ENCODE results near the gene REXO1.

REXO1 gene

DNA sequence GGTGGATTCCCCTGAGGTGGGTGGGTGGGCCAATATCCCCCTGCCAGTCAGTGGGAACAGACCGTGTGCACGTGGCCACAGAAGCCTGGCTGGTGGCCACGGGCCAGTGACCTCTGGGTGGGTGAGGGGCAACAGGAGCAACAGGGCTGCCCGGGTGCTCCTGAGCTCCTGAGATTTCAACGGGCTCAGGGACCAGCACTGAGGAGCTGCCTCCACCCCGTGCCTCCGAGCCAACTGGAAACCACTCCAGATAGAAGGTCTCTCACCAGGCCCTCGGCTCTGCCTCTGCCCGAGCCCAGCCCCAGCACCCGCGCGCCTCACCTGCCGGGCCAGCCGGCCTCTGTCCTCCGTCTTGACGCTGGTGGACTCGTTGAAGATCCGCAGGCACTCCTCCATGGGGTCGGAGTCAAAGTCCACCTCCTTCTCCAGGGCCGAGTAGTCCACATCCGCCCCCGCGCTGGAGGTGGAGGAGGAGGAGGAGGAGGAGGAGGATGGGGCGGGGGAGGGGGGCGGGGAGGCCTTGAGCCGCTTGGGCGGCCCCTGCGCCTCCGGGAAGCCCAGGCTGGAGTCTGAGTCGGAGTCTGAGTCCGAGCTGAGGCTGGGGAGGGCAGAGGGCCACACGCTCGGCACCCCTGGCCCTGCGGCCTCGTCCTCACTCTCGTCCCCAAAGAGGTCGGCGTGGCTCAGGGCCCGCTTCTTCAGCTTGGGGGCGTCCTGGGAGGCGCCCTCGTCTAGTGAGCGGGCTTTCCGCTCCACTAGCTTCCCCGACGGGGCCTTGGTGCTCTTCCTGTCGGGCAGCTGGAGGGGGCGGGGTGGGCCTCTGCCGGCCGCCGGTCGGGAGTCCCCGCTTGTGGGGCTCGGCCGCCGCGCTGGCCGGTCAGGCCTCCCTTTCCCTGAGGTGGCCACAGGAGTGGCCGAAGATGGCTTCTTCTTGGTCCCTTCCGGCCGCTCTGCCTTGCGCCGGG is 21.4 kb downstream of the REXO1 start:
- no peak for DNase-seq

DNA sequence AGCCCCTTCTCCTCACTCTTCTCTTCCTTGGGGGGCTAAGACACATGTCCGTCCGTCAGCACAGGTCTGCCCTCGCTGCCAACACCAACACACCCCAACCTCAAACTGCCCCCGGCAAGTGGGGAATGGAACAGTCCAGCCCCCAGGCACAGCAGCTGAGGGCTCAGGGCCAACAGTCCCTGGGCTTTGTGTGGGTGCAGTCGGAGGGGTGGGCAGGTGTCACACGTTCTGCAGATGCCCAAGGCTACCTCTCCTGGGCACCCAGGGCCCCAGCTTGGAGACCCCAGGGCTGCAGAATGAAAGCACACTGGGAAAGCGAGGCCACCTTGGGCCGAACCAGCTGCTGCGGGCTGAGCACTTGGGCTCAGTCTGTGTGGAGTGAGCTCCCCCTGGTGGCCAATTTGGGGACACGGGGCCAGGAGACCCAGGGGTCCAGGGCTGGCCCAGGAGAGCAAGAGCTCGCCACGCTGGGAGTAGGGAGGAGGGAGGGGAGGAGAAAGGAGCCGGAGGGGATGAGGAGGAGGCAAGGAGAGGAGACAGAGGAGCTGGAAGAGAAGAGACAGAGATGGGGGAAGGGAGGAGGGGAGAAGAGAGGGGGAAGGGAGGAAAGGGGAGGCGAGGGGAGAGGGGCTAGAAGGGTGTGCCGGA is 22.2 kb downstream of the REXO1 start:
- DNase-seq: peak; percentile 73 to 75

DNA sequence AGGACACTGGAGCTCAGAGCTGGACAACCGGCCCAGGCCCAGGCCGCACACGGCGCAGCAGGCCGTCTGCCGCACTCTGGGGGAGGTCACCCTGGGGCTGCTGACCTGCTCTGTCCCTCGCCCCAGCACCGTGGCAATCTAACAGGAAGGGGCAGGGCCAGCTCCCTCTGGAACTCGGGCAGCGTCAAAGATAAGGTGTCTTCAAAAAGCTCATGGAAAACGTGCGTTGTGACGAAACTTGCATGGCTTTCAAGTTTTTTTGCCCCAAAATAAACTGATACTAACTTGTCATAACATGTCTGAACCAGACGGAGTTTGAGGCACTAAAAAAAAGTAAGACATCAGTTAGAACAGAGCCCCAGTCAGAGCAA is 24.0 kb downstream of the REXO1 start:
- no peak for DNase-seq

GRCh38 chr19:1823539-1824251 is 24.6 kb downstream of the REXO1 start:
- no peak for DNase-seq

DNA sequence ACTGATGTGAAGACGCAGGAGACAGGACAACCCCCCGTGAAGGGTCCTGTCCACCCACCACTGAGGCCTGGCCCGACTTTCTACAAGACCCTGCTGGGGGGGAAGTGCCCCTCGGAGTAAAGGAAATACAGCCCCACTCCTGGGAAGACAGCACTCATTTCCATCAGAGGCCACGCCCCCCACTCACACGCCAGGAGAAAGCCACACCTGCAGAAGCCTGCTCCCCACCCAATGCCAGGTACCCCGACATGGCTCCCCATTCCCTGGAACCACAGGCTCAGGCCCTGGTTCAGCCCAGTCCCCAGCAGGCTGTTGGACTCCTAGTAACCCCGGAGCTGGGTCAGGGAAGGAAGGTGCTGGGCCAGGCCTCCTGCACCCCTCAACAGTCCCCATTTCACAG is 25.3 kb downstream of the REXO1 start:
- DNase-seq: no peak

DNA sequence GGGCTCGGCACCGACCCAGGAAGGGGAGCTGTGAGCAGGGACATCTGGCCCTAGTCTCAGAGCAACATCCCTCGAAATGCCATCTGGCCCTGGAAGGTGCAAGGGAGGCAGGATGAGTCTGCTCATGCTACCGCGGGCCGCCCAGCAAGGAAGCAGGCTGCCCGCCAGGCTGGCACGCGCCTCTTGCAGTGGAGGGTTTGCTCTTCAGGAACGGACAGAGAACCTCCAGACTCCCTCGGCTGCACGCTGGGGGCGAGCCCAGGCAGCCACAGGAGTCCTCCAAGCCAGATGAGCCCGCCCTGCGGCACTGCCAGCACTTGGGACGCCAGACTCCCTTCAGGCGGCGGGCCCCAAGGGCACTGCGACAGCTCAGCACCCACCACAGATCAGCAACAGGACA is 26.1 kb downstream of the REXO1 start:
- no peak for DNase-seq

DNA sequence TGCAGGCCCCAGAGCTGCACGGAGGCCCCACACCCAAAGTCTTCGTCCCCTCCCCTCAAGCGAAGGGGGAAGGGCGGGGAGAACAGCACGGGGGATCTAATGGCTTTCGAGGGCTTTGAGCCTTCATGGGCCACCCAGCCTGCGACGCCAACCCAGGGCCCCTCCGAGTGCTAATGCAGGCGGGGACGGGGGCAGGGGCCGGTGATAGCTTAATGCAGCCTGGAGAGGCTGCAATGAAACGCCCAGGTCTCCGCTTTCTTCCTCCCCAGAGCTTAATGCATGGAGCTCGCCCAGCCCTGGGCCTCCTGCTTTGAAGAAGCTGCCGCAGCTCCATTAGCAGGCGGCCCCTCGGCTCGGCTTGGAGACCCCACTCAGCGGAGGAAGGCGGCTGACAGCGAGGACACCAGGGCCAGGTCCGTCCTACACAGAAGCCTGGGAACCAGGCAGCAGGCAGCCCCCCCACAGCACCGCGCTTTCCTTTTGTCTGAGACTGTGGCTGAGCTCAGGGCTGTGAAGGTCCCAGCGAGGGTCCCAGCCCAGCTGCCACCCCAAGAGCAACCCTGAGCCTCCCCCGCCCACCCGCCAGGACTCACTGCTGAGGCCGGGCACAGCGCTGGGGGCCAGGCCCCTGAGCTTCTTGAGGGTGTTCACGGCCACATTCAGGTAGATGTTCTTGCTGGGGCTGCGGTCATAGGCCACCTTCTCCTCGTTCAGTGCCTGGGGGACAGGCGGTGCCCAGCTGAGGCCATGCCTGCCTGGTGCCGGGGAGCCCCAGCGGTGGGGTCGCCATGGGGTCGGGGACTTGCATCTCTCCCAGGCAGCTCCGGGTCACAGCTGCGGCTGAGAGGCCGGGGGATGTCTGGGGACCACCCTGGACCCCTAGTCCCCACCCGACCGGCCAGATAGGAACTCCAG is 28.7 kb downstream of the REXO1 start:
- no peak for DNase-seq

DNA sequence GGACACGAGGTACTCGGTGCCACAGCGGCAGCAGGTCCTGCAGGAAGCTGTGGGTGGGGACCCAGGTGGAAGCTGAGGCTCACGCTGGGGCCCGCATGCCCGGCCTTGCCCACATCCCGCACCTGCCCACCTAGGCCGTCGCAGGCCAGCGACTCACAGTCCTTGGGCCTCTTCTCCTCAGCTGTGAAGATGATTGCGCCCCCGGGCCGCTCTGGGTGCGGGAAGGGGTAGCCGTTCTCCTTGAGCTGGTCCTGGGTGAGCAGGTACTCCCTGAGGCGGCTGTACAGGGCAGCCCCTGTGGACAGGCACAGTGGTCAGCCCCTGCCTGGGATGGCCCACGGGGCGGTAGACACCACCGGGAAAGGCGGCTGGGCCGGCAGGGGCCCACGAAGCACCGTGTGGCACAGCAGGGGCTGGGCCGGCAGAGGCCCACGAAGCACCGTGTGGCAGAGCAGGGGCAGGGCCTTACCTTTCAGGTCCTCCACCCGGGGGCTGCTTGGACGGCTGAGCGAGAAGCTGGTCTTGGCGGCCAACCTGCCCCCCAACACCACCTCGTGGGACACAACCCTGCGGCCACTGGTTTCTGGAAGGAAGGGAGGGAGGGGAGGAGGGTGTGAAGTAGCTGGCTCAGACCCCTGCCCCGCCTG is 29.6 kb downstream of the REXO1 start:
- DNase-seq: no peak

- no peak for DNase-seq
Observed at GRCh38 chr19:1817553-1818179, 30.6 kb downstream of the REXO1 start.

DNA sequence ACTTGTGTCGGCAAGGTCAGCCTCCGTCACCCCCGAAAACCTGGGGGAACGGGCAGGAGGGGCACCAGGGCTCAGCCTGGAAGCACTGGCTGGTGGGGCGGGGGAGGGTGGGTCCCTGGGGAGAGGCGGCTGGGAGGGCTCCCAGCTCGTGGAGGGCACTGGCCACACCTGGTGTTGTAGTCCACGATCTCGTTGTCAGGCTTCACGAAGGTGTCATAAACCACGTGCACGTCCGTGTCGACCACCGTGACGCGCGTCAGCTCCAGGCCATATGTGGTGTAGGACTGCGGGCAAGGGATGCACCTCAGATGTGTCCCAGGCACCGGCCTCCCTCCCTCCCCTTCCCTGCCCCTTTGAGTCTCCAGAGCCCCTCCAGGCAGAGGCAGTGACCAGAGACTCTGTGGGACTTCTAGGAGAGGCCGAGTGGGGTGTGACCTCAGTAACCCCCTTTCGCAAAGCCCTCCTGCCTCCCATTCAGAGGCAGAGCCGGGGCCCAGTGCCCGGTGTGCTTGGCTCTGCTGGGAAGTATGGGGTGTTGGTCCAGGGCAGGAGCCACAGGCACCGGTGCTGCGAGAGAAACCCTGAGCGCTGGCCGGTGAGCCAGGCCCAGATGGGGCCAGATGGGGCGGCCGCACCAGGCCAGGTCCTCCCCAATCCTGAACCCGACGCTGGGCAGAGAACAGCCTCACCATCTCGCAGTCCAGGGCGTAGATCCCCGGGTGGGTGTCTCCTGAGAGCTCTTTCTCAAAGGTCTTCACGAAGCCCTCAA is 31.6 kb downstream of the REXO1 start:
- DNase-seq: no peak

DNA sequence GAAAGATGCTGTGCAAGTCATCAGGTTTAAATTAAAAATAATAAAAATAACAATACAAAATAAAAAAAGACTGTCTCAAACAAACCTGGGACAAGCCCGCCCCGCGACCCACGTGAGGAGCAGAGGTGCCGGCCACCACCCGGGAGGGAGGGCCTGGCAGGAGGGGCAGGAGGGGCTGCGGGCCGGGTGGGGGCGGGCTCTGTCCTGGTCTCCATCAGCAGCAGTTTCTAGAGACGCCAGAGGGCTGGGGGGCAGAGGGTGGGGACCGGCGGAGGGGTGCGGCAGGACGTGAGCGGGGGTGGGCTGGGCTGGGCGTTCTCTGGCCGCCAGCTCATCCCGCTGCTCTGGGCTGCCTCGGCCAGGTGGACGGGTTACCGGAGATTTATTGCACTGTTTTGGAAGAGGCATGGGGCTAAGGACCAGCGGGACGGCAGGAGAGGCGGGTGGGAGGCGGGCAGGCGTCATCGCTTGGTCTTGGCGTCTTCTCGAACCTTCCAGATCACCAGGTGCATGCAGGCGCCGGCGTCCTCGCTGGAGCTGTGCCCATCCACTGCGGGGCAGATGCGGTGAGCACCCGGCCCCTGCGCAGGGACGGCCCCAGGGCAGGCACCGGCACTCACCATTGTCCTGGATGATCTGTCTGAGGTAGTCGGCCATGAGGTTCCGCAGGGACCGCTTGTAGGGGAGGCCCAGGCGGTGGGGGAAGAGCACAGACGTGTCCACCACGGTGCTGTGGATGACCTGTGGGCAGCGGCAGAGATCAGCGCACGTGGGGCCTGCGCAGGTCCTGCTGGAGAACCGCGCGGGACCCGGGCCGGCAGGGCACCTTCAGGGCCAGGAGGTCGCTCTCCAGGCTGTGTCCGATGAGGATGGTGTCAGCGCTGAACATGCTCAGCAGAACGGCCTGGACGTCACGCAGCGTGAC is 32.4 kb downstream of the REXO1 start:
- no peak for DNase-seq

- DNase-seq: no peak
Observed at GRCh38 chr19:1814833-1815604, 33.3 kb downstream of the REXO1 start.

DNA sequence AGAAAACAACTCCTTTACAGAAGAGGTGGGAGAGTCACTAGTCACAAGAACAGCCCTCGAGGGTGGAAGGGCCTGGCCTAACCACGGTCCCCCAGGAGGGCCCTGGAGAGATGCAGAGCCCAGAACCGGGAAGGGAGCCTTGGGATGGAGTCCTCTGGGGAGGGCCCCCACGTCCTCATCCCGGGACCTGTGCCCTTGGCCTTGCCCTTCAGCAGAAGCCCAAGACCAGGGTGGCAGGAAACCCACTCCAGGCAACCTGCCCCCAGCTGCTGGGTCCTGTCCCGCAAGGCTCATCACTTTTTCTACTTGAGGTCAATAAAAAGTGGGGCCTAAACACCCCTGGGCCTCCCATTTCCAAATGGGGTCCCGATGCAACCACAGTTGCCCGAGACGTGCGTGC is 33.9 kb downstream of the REXO1 start:
- DNase-seq: no peak

GRCh38 chr19:1813192-1814182 is 34.8 kb downstream of the REXO1 start:
- no peak for DNase-seq

GRCh38 chr19:1812426-1813191 is 35.7 kb downstream of the REXO1 start:
- DNase-seq: peak; percentile 75 to 77

GRCh38 chr19:1811942-1812425 is 36.3 kb downstream of the REXO1 start, which contains the start of gene ATP8B3:
Gene ATP8B3 (minus strand): TSS chr19:1812276. CDS start chr19:1811736, 540 bp downstream.
- DNase-seq: no peak
